Activated T-cell treated with anti-CD3 and anti-CD28 coated beads, Interleukin-2, amount 50 U/mL, for 4 hours (primary cell): ENCODE data around the gene TUBB8. TPM values are rescaled to one million over a fixed set of nuclear protein-coding genes. Genes with fewer than 3 reads are reported as not detected.
A peak's percentile ranks its signal among the peaks of the same experiment; 100 is the strongest.
"Not testable (repeated sequence)": the region's sequence is repeated elsewhere in the genome, so short reads cannot be mapped to it uniquely, and the experiment has no call there.

Experiments used
- ATAC-seq, 2 donors: fragments of 200-7000 bp; cut with Tn5 transposase; one replicate each; pipeline ENCODE4 v1.10.0; 2021
- DNase-seq: peaks from one replicate; pipeline ENCODE4 v3.0.0-alpha.2; 2020
- H3K27me3 Mint-ChIP-seq: one replicate; pipeline ENCODE4 v1.8.0; 2021; ENCODE audit warnings: low read depth, mixed read lengths
- H3K36me3 Mint-ChIP-seq: one replicate; pipeline ENCODE4 v1.8.0; 2022; ENCODE audit warnings: mixed read lengths; ENCODE audit not compliant: insufficient read depth
- H3K4me1 Mint-ChIP-seq: one replicate; pipeline ENCODE4 v1.8.0; 2021; ENCODE audit warnings: low read depth, mixed read lengths
- H3K4me3 Mint-ChIP-seq: one replicate; pipeline ENCODE4 v1.8.0; 2021; ENCODE audit warnings: mild to moderate bottlenecking, moderate library complexity, mixed read lengths
- H3K9me3 Mint-ChIP-seq: one replicate; pipeline ENCODE4 v1.8.0; 2021; ENCODE audit warnings: mixed read lengths
- total RNA-seq, 3 donors: library from RNA; stranded (reverse); gene quantifications; one replicate each; pipeline ENCODE4 v1.2.1, GENCODE V29; 2021

TUBB8 gene
- total RNA-seq, 3 donors from 2014 or later: not detected

GRCh38 chr10:80477-81105 lies 31.5 kb upstream of the TUBB8 start:
- ATAC-seq: no peak
- H3K9me3 Mint-ChIP-seq: no peaks in the 10 kb centered on the region
- DNase-seq: no peak

GRCh38 chr10:79532-80215 lies 30.6 kb upstream of the TUBB8 start:
- DNase-seq (no peak), ATAC-seq (no peak)

More at GRCh38 chr10:80477-81105, 31.5 kb upstream of the TUBB8 start:
- peaks cover 2% of the 10 kb centered on the region for H3K4me1 Mint-ChIP-seq
- peaks cover 30% of the 10 kb centered on the region for H3K27me3 Mint-ChIP-seq
- H3K4me3 Mint-ChIP-seq: no peak overlapping the region
- H3K36me3 Mint-ChIP-seq: no peaks in the 10 kb centered on the region

GRCh38 chr10:78556-78955 lies 29.5 kb upstream of the TUBB8 start:
- ATAC-seq (no peak), DNase-seq (no peak)
- H3K9me3 Mint-ChIP-seq: no peaks in the 10 kb centered on the region
- peaks cover 33% of the 10 kb centered on the region for H3K27me3 Mint-ChIP-seq
- H3K4me1 Mint-ChIP-seq: peaks cover 4% of the 10 kb centered on the region
- H3K36me3 Mint-ChIP-seq: no peaks in the 10 kb centered on the region
- H3K4me3 Mint-ChIP-seq: no peak overlapping the region

More at GRCh38 chr10:79532-80215, 30.6 kb upstream of the TUBB8 start:
- H3K9me3 Mint-ChIP-seq: no peaks in the 10 kb centered on the region
- peaks cover 32% of the 10 kb centered on the region for H3K27me3 Mint-ChIP-seq
- no peaks in the 10 kb centered on the region for H3K36me3 Mint-ChIP-seq
- peaks cover 2% of the 10 kb centered on the region for H3K4me1 Mint-ChIP-seq
- H3K4me3 Mint-ChIP-seq: no peak overlapping the region

- ATAC-seq, DNase-seq, H3K36me3 Mint-ChIP-seq, H3K4me1 Mint-ChIP-seq, H3K9me3 Mint-ChIP-seq: not testable (repeated sequence)
- Mint-ChIP-seq H3K27me3 (peaks cover 29% of the 10 kb centered on the region), H3K4me3 (peak overlapping the region; percentile 77)
These were observed 25.1 kb upstream of the TUBB8 start for GRCh38 chr10:74266-74621.

- H3K36me3 Mint-ChIP-seq, H3K9me3 Mint-ChIP-seq, H3K4me1 Mint-ChIP-seq: not testable (repeated sequence)
- DNase-seq (peak; percentile 31), ATAC-seq (peak; percentile 27 to 33)
- peaks cover 26% of the 10 kb centered on the region for H3K27me3 Mint-ChIP-seq
- peak overlapping the region; percentile 77 for H3K4me3 Mint-ChIP-seq
These were observed 24.6 kb upstream of the TUBB8 start for GRCh38 chr10:73543-74265.

GRCh38 chr10:68156-68555 lies 19.1 kb upstream of the TUBB8 start:
- peaks cover 20% of the 10 kb centered on the region for H3K27me3 Mint-ChIP-seq
- DNase-seq, H3K9me3 Mint-ChIP-seq, H3K36me3 Mint-ChIP-seq, H3K4me3 Mint-ChIP-seq, H3K4me1 Mint-ChIP-seq: not testable (repeated sequence)
- ATAC-seq: peak; percentile 83 to 85

- H3K27me3 Mint-ChIP-seq, H3K9me3 Mint-ChIP-seq, H3K36me3 Mint-ChIP-seq, H3K4me3 Mint-ChIP-seq, H3K4me1 Mint-ChIP-seq, DNase-seq, ATAC-seq: not testable (repeated sequence)
These were observed 830 bp upstream of the TUBB8 start for GRCh38 chr10:49926-50325.

- H3K4me1 Mint-ChIP-seq, ATAC-seq, H3K9me3 Mint-ChIP-seq, H3K36me3 Mint-ChIP-seq, H3K4me3 Mint-ChIP-seq, DNase-seq, H3K27me3 Mint-ChIP-seq: not testable (repeated sequence)
These were observed 1.2 kb downstream of the TUBB8 start for GRCh38 chr10:47864-48263.

GRCh38 chr10:13315-13635 lies 35.8 kb downstream of the TUBB8 start:
- not testable (repeated sequence) for ATAC-seq, DNase-seq, H3K27me3 Mint-ChIP-seq, H3K4me3 Mint-ChIP-seq, H3K9me3 Mint-ChIP-seq, H3K36me3 Mint-ChIP-seq, H3K4me1 Mint-ChIP-seq

GRCh38 chr10:12444-13314 lies 36.4 kb downstream of the TUBB8 start:
- not testable (repeated sequence) for DNase-seq, ATAC-seq, H3K36me3 Mint-ChIP-seq, H3K4me3 Mint-ChIP-seq, H3K9me3 Mint-ChIP-seq, H3K27me3 Mint-ChIP-seq, H3K4me1 Mint-ChIP-seq

GRCh38 chr10:11260-11659 lies 37.8 kb downstream of the TUBB8 start:
- not testable (repeated sequence) for DNase-seq, H3K9me3 Mint-ChIP-seq, H3K4me1 Mint-ChIP-seq, H3K36me3 Mint-ChIP-seq, H3K27me3 Mint-ChIP-seq, ATAC-seq, H3K4me3 Mint-ChIP-seq

GRCh38 chr10:10261-10971 lies 38.7 kb downstream of the TUBB8 start:
- not testable (repeated sequence) for DNase-seq, H3K4me1 Mint-ChIP-seq, H3K36me3 Mint-ChIP-seq, ATAC-seq, H3K9me3 Mint-ChIP-seq, H3K27me3 Mint-ChIP-seq, H3K4me3 Mint-ChIP-seq
